K562 (cell line): Measurements from ENCODE around the gene CRB2. TPM values are rescaled to one million over a fixed set of nuclear protein-coding genes. Genes with fewer than 3 reads are reported as not detected.

ENCODE experiments used
- ATF7 ChIP-seq: fragments of 450-650 bp; IDR thresholded peaks from 2 replicates; pipeline ENCODE4 v1.7.1; 2014; ENCODE audit warnings: mild to moderate bottlenecking, moderate library complexity
- CBFA2T2 ChIP-seq: fragments of 450-650 bp; conservative IDR thresholded peaks from 2 replicates; pipeline ENCODE4 v1.6.1; 2017; ENCODE audit warnings: mild to moderate bottlenecking
- ILF3 ChIP-seq: fragments of 450-650 bp; IDR thresholded peaks from 2 replicates; pipeline ENCODE4 v1.6.1; 2018; ENCODE audit warnings: antibody characterized with exemption, mild to moderate bottlenecking, moderate library complexity, borderline replicate concordance
- KAT2B ChIP-seq: IDR thresholded peaks from one replicate; pipeline ENCODE4 v1.6.1; 2012; ENCODE audit warnings: low read depth, mild to moderate bottlenecking, control low read depth, inconsistent platforms, low read length, moderate library complexity
- MEIS2 ChIP-seq: fragments of 450-650 bp; IDR thresholded peaks from 2 replicates; pipeline ENCODE4 v1.6.1; 2014; ENCODE audit warnings: mild to moderate bottlenecking; ENCODE audit not compliant: partially characterized antibody
- PCBP2 ChIP-seq: fragments of 200-400 bp; formaldehyde crosslinking; IDR thresholded peaks from 2 replicates; pipeline ENCODE4 v1.6.1; 2018; ENCODE audit warnings: low read length, low read depth, mild to moderate bottlenecking, moderate library complexity; ENCODE audit not compliant: poor library complexity, severe bottlenecking
- RUNX1 ChIP-seq: sonication (generic); IDR thresholded peaks from 2 replicates; pipeline ENCODE4 v1.6.1; 2016; ENCODE audit warnings: antibody characterized with exemption, low read depth
- SIN3B ChIP-seq: fragments of 450-650 bp; IDR thresholded peaks from 2 replicates; pipeline ENCODE4 v1.6.1; 2017; ENCODE audit warnings: low read depth, mild to moderate bottlenecking, moderate library complexity
- SMAD1 ChIP-seq: fragments of 150-350 bp; IDR thresholded peaks from 2 replicates; pipeline ENCODE4 v1.6.1; 2014; ENCODE audit warnings: low read length, low read depth; ENCODE audit not compliant: partially characterized antibody
- U2AF1 ChIP-seq: fragments of 200-400 bp; formaldehyde crosslinking; optimal IDR thresholded peaks from 2 replicates; pipeline ENCODE3; 2017; ENCODE audit warnings: mild to moderate bottlenecking, low read depth, low read length, moderate library complexity
- ZNF133 ChIP-seq: fragments of 250-450 bp; sonication (Bioruptor Pico); IDR thresholded peaks from 2 replicates; pipeline ENCODE4 v1.4.0; 2020; ENCODE audit warnings: mild to moderate bottlenecking
- ZNF507 ChIP-seq: conservative IDR thresholded peaks from 2 replicates; pipeline ENCODE4 v1.6.1; 2017; ENCODE audit warnings: missing genetic modification characterization, missing compliant biosample characterization
- ZNF77 ChIP-seq: fragments of 250-450 bp; sonication (Bioruptor Pico); IDR thresholded peaks from 2 replicates; pipeline ENCODE4 v1.5.0; 2020
- ZSCAN29 ChIP-seq: fragments of 450-650 bp; IDR thresholded peaks from 2 replicates; pipeline ENCODE4 v1.6.1; 2017
- polyA plus RNA-seq, 8 experiments: library from polyadenylated mRNA; depleted of rRNA in 4 of 8; stranded (reverse) in 5 of 8; unstranded in 3 of 8; fragments of >200 nt; fragmentation: Nextera tagmentation in 2 of 8; fragmentation: Illumina TruSeq in 1 of 8; extraction: Ambion mirVana in 2 of 8; extraction: Trizol in 1 of 8; gene quantifications; 2 replicates each; pipeline versions ENCODE4 v1.2.1 to v1.2.3, GENCODE V29; 2011 to 2014; ENCODE audit warnings: inconsistent platforms in 1 of 8, missing spikeins in 1 of 8
- total RNA-seq, 7 experiments: library from RNA; depleted of rRNA in 6 of 7; stranded (reverse); fragments of >200 nt in 6 of 7; fragmentation: Illumina TruSeq in 2 of 7; extraction: Trizol in 2 of 7; gene quantifications; 2 replicates each; pipeline versions ENCODE4 v1.2.1 to v1.2.3, GENCODE V29; 2011 to 2021; ENCODE audit warnings: low replicate concordance in 1 of 7
- TF ChIP-seq, protein P1 (sequence below): fragments of 250-450 bp; sonication (Bioruptor Pico); IDR thresholded peaks from 2 replicates; pipeline ENCODE4 v1.8.0; 2021; ENCODE audit warnings: moderate library complexity, mild to moderate bottlenecking, inconsistent platforms
- TF ChIP-seq, protein P2 (sequence below): IDR thresholded peaks from 2 replicates; pipeline ENCODE4 v1.6.1; 2011; ENCODE audit not compliant: insufficient read length; ENCODE audit errors: extremely low read depth
- TF ChIP-seq, protein P3 (sequence below): fragments of 450-650 bp; formaldehyde crosslinking; IDR thresholded peaks from 2 replicates; pipeline ENCODE4 v1.4.0; 2020; ENCODE audit warnings: mild to moderate bottlenecking, mixed read lengths
- TF ChIP-seq, protein P4 (sequence below): fragments of 250-450 bp; sonication (Bioruptor Pico); IDR thresholded peaks from 2 replicates; pipeline ENCODE4 v1.5.0; 2021
- TF ChIP-seq, protein P5 (sequence below): fragments of 150-350 bp; conservative IDR thresholded peaks from 2 replicates; pipeline ENCODE4 v1.6.1; 2014; ENCODE audit warnings: low read length
- TF ChIP-seq, protein P6 (sequence below): fragments of 250-450 bp; sonication (Bioruptor Pico); IDR thresholded peaks from 2 replicates; pipeline ENCODE4 v1.8.0; 2021; ENCODE audit warnings: mild to moderate bottlenecking, moderate library complexity

CRB2 gene
- total and polyA plus RNA-seq, 9 of the 15 experiments (the other 6 are each of a cell fraction or from before 2014, with no cell fraction given): 0.13 to 1.2 (median 0.25) TPM; not detected in 2

DNA sequence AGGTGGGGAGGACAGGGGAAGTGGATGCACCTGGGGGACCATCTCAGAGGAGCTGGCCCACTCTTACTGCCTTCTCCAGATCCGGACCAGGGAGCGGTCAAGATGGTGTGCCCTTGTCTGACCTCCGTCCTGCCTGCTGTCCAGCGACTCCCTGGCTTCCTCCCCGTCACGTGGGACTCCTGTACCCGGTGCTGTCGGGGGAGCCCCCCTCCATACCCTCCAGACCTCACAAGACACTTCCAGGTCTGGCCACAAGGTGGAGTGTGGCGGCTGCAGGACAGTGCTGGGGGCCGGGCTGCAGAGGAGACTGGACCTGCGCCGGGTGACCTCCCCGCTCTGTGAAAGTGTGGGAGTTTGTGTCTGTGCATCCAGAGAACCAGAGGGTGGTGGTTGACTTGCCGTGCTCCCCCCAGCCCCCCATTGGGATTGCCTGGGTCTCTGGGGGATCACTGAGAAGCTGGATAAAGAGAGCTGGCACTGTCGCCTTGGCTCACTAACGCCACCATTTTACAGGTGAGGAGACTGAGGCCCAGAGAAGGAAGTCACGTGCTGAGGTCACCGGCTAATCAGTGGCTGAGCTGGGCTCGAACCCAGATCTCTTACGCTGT, 1.9 kb upstream of the CRB2 start (continued):
- TF ChIP-seq ILF3: no peak
- TF ChIP-seq KAT2B: no peak
- TF ChIP-seq U2AF1: no peak
- no peak for TF ChIP-seq ZNF77 (CRISPR knock-in tag)
- no peak for TF ChIP-seq RUNX1
- no peak for TF ChIP-seq ZSCAN29
- TF ChIP-seq SIN3B: no peak
- TF ChIP-seq ZNF507 (tag): no peak
- TF ChIP-seq, protein P1, sequence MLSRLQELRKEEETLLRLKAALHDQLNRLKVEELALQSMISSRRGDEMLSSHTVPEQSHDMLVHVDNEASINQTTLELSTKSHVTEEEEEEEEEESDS (CRISPR knock-in tag): no peak
- TF ChIP-seq, protein P2, sequence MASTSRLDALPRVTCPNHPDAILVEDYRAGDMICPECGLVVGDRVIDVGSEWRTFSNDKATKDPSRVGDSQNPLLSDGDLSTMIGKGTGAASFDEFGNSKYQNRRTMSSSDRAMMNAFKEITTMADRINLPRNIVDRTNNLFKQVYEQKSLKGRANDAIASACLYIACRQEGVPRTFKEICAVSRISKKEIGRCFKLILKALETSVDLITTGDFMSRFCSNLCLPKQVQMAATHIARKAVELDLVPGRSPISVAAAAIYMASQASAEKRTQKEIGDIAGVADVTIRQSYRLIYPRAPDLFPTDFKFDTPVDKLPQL: no peak
- TF ChIP-seq MEIS2: no peak
- TF ChIP-seq, protein P3, sequence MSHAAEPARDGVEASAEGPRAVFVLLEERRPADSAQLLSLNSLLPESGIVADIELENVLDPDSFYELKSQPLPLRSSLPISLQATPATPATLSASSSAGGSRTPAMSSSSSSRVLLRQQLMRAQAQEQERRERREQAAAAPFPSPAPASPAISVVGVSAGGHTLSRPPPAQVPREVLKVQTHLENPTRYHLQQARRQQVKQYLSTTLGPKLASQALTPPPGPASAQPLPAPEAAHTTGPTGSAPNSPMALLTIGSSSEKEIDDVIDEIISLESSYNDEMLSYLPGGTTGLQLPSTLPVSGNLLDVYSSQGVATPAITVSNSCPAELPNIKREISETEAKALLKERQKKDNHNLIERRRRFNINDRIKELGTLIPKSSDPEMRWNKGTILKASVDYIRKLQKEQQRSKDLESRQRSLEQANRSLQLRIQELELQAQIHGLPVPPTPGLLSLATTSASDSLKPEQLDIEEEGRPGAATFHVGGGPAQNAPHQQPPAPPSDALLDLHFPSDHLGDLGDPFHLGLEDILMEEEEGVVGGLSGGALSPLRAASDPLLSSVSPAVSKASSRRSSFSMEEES (CRISPR knock-in tag): no peak; the same call in 1 of the 2 replicates
- TF ChIP-seq, protein P4, sequence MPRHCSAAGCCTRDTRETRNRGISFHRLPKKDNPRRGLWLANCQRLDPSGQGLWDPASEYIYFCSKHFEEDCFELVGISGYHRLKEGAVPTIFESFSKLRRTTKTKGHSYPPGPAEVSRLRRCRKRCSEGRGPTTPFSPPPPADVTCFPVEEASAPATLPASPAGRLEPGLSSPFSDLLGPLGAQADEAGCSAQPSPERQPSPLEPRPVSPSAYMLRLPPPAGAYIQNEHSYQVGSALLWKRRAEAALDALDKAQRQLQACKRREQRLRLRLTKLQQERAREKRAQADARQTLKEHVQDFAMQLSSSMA: no peak
- no peak for TF ChIP-seq PCBP2
- 0 out of 2 replicates have a peak, but pooled peaks have one; percentile 15 for TF ChIP-seq CBFA2T2
- no peak for TF ChIP-seq SMAD1
- TF ChIP-seq, protein P5, sequence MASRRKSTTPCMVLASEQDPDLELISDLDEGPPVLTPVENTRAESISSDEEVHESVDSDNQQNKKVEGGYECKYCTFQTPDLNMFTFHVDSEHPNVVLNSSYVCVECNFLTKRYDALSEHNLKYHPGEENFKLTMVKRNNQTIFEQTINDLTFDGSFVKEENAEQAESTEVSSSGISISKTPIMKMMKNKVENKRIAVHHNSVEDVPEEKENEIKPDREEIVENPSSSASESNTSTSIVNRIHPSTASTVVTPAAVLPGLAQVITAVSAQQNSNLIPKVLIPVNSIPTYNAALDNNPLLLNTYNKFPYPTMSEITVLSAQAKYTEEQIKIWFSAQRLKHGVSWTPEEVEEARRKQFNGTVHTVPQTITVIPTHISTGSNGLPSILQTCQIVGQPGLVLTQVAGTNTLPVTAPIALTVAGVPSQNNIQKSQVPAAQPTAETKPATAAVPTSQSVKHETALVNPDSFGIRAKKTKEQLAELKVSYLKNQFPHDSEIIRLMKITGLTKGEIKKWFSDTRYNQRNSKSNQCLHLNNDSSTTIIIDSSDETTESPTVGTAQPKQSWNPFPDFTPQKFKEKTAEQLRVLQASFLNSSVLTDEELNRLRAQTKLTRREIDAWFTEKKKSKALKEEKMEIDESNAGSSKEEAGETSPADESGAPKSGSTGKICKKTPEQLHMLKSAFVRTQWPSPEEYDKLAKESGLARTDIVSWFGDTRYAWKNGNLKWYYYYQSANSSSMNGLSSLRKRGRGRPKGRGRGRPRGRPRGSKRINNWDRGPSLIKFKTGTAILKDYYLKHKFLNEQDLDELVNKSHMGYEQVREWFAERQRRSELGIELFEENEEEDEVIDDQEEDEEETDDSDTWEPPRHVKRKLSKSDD: no peak
- TF ChIP-seq ZNF133 (CRISPR knock-in tag): no peak
- TF ChIP-seq ATF7: no peak; the same call in 1 of the 2 replicates
- TF ChIP-seq, protein P6, sequence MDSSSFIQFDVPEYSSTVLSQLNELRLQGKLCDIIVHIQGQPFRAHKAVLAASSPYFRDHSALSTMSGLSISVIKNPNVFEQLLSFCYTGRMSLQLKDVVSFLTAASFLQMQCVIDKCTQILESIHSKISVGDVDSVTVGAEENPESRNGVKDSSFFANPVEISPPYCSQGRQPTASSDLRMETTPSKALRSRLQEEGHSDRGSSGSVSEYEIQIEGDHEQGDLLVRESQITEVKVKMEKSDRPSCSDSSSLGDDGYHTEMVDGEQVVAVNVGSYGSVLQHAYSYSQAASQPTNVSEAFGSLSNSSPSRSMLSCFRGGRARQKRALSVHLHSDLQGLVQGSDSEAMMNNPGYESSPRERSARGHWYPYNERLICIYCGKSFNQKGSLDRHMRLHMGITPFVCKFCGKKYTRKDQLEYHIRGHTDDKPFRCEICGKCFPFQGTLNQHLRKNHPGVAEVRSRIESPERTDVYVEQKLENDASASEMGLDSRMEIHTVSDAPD: no peak
